ENCODE data around the gene CBX6.
A peak's percentile ranks its signal among the peaks of the same experiment; 100 is the strongest.

Gene CBX6

GRCh38 chr22:38840129-38840528 lies 31.9 kb downstream of the CBX6 start:
- no peak for DNase-seq

DNA sequence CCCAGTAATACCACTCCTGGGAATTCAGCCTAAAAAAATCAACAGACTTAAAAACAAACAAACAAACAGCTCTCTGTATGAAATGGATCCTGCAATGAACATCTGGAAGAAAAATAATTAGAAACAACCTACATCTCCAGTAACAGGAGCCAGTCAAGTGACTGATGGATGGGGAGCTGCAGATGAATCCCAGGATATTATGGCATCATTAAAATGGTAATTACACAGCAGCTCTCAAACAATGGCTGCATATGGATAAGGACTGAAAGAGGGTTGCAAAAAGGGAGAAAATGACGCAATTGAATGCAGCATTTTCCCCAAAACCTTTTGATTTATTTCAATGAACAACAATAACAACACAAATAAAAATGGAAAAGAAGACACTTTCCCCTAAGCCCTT lies 32.3 kb downstream of the CBX6 start:
- DNase-seq, result no peak

GRCh38 chr22:38837414-38837928 lies 34.5 kb downstream of the CBX6 start:
- no peak for DNase-seq

DNA sequence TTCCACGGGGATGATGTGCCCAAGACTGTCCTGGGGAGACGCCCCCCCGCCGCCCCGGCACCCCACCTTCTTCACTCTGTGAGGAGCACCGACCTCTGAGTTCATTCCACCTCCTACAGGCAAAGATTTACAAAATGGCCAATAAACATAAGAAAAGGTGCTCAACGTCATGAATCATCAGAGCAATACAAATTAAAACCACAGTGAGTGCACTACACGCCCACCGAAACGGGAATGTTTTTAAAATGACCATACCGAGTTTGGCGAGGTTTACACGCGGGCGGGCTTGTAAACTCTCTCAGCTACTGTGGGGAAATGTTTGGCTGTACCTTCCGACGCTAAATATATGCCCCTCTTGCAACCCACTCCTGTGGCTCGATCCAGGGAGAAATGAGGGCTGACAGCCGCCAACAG lies 36.1 kb downstream of the CBX6 start:
- no peak for DNase-seq

DNA sequence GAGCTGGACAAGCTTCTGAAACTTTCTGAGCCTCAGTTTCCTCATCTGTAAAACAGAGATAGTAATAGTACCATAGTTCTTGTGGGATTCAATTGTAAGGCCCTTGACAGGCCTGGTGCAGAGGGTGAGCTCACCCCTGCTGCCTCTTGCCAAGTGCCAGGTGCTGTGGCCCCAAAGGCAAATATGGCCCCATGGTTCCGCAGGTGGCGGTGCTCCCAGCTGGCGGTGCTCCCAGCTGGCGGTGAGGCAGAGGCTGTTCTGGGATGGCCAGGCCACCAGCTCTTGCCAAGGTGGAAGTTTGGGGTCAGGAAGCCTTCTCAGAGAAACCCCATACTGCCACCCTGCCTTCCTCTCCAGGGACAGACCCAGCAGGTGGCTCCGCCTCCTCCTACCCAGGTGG lies 37.0 kb downstream of the CBX6 start:
- DNase-seq, result no peak

DNA sequence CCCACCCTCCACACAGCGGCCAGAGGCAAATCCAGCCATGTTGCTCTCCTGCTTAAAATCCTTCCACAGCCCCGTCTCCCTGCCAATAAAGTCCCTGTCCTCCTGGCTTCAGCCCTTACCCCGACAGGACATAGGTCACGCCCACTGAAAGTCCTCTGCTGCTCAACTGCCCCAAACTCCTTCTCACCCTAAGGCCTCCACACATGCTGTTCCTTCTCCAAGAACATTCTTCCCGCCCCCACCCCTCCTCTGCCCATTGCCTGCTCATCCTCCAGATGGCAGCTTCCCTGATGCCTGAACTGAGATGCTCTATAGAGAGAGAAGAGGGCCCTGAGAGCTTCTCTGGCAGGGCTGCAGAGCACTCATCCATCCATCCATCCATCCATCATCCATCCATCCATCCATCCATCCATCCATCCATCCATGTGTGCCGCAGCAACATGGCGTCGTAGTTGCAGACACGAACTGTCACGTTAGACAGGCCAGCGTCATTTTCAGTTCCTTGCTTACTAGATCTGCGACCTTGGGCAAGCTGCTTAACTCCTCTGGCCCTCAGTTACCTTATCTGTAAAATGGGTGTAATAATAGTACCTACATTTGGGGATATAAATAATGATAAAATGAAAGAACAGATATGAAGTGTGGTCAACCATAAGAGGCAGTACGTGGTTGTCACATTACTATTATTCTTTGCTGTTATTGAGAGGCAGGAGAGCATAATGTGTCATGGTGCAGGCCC lies 37.6 kb downstream of the CBX6 start:
- no peak for DNase-seq

- no peak for DNase-seq
Observed at GRCh38 chr22:38833061-38833460, 39.0 kb downstream of the CBX6 start.

- no peak for DNase-seq
Observed at GRCh38 chr22:38832005-38832978, 39.7 kb downstream of the CBX6 start.

GRCh38 chr22:38831166-38831945 lies 40.7 kb downstream of the CBX6 start:
- peak; percentile 54 for DNase-seq

DNA sequence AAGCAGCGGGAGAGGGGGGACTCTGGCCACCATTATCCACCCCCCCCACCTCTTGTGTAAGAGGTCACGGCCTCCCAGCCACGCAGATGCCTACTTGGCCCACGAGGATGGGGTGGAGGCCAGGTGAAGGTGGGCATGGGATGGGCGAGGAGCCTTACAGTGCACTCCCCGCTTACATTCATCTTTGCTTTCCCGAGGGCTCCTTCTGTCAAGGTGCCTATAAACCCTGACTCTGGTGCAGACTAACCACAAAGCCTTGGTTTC lies 41.2 kb downstream of the CBX6 start:
- no peak for DNase-seq

DNA sequence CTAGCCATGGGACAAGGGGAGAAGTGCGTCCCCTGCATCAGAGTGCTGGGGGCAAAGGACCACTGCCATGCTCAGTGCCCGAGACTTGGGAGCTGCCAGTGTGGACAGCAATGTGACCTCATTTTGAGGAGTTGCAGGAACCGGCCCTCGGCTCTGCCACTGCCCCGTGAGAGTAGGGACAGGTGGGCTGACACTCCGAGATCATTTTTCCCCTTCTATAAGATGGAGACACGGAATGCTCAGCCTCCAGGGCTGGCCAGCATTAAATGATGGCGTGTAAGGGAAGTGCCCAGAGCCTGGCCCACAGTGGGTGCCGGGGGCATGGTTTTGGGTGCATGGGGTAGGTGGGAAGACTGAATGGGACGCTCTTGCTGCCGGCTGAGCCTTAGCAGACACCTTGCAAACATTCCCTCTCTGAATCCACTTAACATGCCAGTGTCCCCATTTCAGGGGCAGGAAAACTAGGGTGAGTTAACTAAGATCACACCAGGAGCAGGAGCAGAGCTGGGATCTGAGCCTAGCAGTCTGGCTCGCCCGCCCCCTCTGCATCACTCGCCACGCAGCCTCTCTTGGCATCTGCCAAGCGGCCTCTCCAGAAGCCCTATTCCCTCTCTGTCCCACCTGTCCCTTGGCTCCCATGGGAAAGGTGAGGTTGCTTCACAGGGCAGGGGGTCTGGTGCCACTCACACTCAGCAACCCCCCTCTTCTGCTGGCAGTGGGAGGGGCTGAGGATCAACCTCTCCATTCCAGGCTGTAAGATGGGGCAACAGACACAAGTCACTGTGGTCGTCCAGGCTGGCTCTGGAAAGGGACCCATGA lies 41.8 kb downstream of the CBX6 start:
- DNase-seq, result no peak

DNA sequence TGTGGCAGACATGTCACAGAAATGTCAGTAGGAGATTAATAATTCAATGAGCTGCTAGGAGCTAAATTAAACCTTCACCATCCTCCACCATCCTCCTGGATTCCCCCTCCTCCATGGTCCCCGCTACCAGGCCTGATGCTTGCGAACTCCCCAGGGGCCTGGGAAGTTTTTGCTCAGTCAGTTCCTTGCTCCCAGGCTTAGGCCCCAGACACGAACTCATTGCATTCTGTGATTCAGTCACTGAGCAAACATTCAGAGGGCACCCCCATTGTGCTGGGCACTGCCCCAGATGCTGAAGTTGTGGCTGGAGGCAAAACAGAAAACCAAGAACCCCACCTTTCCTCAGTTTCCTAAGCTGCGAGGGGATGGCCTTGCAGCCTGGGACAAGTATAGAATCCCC lies 42.5 kb downstream of the CBX6 start:
- peak; percentile 26 for DNase-seq

DNA sequence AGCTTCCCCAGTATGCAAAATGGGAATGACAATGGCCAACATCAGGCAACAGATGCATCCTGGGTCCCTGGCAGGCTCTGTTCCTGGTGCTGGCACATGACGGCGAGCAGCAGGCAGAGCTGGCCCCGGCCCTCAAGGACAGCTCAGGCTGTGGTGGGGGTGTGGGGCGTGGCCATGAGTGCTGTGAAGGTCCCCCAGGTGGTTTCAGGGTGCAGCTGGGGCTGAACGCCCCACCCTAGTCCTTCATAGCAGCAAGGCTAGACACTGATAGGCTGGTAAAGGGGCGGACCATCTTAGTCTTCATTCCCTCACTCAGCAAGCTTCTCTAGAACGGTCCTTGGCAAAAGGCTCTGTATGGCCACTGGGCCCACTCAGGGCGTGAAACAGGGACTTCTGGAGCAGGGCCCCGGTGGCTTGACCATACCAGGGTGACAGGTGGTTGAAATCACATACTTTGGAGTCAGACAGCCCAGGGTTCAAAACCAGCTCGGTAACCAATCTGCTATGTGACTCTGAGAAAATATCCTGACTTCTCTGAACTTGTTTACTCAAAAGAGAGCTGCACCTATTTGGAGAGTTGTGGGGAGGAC lies 43.3 kb downstream of the CBX6 start:
- no peak for DNase-seq

GRCh38 chr22:38828191-38828590 lies 43.8 kb downstream of the CBX6 start:
- DNase-seq, result no peak

- DNase-seq, result no peak
Observed at GRCh38 chr22:38827510-38827909, 44.5 kb downstream of the CBX6 start.

- no peak for DNase-seq
Observed at GRCh38 chr22:38826801-38827200, 45.2 kb downstream of the CBX6 start.

GRCh38 chr22:38826386-38826785 lies 45.6 kb downstream of the CBX6 start:
- DNase-seq, result no peak

- DNase-seq, result peak; percentile 81
Observed at GRCh38 chr22:38824585-38824984, 47.4 kb downstream of the CBX6 start.

DNA sequence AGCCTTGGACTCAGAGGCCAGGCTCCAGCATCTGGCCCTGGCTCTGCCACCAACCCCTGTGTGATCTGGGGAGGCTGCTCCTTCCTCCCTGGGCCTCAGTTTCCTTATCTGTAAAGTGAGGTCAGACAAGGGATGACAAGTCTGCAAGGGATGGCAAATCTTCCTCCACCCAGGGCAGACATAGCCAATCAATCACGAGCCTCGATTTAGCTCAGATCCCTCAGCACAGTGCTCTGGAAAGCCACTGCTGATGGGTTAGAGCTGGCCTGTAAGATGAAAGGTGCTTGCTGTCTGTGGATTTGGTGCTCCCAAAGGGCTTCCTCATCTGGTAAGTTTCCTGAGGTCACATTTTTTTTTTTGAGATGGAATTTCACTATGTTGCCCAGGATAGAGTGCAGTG lies 48.4 kb downstream of the CBX6 start:
- no peak for DNase-seq

GRCh38 chr22:38823076-38823475 lies 48.9 kb downstream of the CBX6 start:
- no peak for DNase-seq

DNA sequence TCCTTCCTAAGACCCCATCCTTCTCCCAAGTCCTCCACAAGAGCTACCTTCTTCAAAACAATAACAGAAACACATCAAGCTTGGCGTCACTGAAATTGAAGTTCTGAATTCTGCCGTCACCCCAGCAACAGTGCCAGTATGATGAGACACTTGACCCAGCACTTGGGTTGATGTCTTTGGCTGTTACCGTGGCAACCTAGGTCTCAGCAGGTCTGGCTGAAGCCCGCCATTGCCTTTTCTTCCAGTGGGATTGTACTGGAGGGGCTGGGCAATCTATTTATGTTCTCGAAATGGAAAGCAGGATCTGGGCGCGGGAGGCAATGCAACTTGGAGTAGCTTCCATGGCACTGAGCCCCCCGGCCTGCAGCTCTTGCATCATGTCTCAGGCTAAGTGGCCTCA lies 52.0 kb downstream of the CBX6 start:
- no peak for DNase-seq

Data from fibroblast of skin of back (primary cell).